HG03045 (cell line): Measurements from ENCODE around the gene KLHL13.
"Not testable (repeated sequence)": the region's sequence is repeated elsewhere in the genome, so short reads cannot be mapped to it uniquely, and the experiment has no call there.

Experiments
- ATAC-seq: cut with Tn5 transposase; IDR thresholded peaks from one replicate; pipeline ENCODE4 v1.9.1; 2021; ENCODE audit warnings: mild to moderate bottlenecking, moderate library complexity; ENCODE audit not compliant: unreplicated experiment

KLHL13 gene

GRCh38 chrX:118116713-118117550 lies at the start of gene KLHL13:
TSS of gene KLHL13 (minus strand) at chrX:118116810. CDS start at chrX:118028473, 88,337 bp downstream.
- no peak for ATAC-seq

DNA sequence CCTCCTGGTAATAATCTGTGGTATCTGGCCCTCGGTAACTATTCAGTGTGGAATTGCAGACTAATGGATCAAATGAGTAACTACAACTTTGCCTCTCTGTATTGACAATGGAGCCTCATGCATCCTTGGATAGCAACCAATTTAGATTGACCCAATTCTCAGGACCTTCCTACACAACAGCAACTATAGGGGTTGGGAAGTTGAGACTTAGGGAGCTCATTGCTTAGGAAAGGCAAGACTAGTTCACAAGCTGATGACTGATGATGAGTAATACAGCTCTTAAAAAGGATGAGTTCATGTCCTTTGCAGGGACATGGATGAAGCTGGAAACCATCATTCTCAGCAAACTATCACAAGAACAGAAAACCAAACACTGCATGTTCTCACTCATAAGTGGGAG lies 47.5 kb upstream of the KLHL13 start:
- no peak for ATAC-seq

GRCh38 chrX:118156953-118157608 lies 40.5 kb upstream of the KLHL13 start:
- no peak for ATAC-seq

DNA sequence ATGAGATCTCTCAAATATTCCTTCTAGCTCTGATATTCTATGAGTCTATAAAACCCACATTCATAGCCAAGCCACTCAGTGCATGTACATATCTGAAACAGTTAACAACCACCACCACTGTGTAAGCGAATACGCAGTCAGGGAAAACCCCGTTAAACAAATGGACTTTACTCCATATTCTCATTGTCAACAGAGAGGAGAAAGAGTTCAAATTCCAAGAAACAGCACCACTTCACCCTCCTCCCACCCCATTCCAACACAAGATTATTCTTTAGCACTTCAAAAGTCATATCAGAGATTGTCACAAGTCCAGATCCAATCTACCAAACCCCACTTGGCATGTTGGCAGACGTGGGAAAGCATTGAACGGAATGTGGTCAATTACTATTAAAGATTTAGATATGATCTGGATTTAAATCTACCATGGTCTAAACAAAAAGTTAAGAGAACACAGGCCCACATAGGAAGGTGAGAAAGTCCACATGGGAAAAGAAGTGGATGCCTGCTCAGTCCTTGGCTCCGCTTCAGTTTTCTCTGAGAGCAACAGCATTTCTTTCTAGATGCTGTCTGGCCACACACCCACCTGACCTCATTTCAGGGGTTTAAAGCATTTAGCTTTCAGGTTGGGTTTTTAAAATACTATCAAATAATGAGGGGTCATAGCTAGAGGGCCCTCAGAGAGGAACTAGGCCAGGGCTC lies 39.8 kb upstream of the KLHL13 start:
- ATAC-seq: no peak

GRCh38 chrX:118153270-118153669 lies 36.7 kb upstream of the KLHL13 start:
- ATAC-seq: no peak

DNA sequence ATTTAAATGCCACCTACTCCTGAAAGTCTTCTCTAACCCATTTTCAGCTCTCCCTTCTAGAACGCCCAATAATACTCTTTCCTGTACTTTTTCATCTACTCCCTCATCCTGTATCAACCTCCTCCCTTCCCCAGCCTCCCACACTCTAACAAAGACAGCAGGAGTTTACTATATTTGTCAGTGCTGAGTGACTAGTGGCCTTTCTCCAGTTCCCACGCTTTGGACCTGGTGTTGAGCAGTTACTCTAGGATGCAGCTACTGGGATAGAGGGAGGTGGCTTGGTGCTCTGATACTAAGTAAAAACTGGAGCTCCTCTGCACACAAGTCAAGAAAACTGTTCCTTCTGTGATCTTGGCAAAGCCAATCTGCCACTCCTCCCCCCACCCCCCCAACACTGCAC lies 36.1 kb upstream of the KLHL13 start:
- ATAC-seq: no peak

DNA sequence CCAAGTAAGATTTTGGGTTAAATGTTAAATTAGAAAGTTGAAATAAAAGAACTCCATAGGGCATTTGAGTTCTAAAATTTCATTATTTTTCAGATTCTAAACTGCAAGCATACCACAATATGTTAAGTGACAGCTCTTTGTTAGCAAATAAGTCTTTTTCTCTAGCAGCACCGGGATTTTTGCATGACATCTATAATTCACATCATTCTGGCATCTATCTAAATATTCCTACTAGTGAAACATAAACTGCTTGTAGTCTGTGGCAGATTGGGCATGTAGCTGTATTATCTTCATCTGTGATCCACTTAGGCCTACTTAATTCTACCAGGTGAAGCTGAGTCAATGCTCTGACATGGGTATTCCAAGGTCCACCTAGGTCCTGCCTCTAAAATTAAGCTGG lies 32.1 kb upstream of the KLHL13 start:
- ATAC-seq: no peak

- not testable (repeated sequence) for ATAC-seq
Observed at GRCh38 chrX:118147771-118148170, 31.2 kb upstream of the KLHL13 start.

- no peak for ATAC-seq
Observed at GRCh38 chrX:118143578-118143977, 27.0 kb upstream of the KLHL13 start.

DNA sequence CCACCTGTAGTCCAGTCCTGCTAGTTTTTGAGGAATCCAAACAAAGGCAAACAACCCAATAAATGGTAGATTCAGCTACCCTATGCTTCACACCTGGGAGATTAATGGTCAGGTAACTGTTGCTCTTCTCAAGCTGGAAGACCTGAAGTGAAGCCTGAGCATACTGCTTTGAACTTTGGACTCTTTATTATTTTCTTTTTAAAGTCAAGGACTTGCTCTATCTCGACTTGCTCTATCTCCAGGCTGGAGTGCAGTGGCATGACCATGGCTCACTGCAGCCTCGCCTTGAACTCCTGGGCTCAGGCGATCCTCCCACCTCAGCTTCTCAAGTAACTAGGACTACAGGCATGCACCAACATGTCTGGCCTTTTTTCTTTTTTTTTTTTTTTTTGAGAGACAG lies 14.7 kb upstream of the KLHL13 start:
- ATAC-seq: no peak

- no peak for ATAC-seq
Observed at GRCh38 chrX:118129681-118130080, 13.1 kb upstream of the KLHL13 start.

DNA sequence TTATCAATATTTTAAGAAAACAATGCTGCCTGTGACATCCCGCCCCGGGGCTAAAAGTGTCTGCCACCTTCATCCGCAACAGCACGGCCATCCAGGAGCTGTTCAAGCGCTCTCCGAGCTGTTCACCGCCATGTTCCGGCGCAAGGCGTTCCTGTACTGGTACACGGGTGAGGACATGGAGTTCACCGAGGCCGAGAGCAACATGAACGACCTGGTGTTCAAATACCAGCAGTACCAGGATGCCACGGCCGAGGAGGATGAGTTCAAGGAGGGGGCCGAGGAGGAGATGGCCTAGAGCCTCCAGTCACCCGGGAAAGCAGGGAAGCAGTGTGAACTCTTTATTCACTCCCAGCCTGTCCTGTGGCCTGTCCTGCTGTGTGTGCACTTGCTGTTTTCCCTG lies 12.1 kb upstream of the KLHL13 start:
- no peak for ATAC-seq

DNA sequence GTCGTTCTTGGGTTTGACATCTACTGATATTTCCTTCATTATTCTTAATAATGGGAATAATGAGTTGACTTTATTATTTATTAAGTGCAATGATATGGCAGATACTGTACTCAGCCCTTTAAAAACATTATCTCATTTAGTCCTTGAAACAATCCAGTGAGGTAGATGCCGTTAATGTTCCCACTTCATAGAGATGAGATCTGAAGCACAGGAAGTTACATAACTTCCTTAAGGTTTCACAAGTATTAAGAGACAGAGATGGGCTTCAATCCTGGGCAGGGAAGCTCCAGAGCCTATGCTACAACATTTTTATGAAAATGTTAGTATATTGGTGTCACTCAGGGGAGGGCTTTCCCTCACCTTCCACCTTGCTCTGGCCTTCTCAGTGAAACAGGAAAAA lies 9.7 kb upstream of the KLHL13 start:
- no peak for ATAC-seq

DNA sequence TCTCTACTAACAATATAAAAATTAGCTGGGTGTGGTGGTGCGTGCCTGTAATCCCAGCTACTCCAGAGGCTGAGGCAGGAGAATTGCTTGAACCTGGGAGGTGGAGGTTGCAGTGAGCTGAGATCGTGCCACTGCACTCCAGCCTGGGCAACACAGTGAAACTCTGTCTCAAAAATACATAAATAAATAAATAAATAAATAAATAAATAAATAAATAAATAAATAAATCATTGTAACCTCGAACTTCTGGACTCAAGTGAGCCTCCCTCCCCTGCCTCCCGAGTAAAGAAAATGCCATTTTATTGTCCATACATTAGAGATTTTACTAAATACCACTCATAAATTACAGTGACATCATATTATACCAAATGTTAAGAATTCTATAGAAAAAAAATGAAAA lies 7.6 kb upstream of the KLHL13 start:
- not testable (repeated sequence) for ATAC-seq

DNA sequence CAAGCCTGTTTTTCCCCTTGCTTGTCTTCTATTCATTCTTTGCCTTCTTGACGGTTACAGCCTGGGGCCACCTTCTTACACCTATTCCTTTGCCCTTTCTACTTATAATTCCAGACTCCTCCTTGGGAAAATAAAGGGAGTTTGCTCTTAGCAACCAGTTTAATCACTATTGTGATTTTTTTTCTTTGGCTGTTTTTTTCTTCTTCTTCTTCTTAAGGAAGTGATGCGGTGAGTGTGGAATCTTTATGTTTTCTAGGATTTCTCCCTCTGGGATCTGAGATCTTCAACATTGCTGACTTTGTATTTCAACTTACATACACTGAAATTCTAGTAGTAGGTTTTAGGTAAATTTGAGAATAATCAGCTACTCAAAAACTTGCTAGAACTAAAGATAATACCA lies 1.1 kb upstream of the KLHL13 start:
- ATAC-seq: no peak

DNA sequence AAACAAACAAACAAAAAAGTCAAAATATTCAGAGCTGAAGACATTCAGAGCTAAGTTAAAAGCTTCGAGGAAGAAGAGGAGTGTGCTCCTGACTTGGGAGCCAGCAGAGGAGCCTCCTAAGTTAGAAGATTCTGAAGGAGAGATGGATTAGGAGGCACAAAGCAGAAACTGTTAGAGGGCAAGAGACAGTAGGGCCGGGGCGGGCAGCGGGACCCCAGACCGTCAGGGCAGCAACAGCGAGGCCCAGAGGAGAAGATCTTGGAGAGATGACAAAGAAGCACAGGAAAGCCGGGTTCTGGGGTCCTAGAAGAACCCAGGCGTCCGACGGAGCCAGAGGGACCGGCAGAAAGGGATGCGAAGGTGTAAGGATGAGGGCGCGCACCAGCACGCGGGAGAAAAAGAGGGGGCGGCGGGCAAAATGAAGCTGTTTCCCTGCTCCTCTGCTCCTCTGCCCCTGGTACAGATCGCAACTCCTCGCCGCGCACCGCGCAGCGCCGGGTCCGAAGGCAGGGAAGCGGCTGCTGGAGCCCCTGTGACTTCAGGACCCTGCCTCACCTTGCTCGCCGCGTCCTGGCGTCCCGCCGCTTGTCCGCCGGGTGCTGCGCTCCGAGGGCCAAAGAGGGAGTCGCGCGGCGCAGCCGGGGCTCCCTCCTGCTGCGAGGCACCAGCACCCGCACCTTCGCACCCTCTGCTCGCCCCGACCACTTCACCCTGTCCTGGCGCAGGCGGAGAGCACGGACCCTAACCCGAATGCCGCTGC lies 477 bp downstream of the KLHL13 start:
- no peak for ATAC-seq

GRCh38 chrX:118114971-118115370 lies 1.6 kb downstream of the KLHL13 start:
- ATAC-seq: no peak

- ATAC-seq: no peak
Observed at GRCh38 chrX:118109065-118109464, 7.5 kb downstream of the KLHL13 start.

GRCh38 chrX:118108304-118108703 lies 8.3 kb downstream of the KLHL13 start:
- ATAC-seq: no peak

DNA sequence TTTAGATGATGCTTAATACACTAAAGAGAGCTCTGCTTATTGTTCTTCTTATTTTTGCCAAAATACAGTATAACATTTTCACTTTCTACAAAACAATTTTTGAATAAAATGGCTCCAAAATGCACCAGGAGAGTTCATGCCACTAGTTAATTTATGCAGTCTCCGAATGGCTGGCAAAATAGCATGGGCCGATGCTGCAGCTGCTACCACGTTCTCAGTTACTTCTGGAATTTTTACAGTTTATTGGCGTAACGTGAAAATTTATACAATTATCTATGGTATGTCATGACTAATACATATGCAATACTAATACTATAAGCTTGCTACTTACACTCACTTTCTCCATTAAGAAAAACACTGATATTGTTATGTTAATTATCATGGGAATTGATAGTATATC lies 16.5 kb downstream of the KLHL13 start:
- no peak for ATAC-seq

DNA sequence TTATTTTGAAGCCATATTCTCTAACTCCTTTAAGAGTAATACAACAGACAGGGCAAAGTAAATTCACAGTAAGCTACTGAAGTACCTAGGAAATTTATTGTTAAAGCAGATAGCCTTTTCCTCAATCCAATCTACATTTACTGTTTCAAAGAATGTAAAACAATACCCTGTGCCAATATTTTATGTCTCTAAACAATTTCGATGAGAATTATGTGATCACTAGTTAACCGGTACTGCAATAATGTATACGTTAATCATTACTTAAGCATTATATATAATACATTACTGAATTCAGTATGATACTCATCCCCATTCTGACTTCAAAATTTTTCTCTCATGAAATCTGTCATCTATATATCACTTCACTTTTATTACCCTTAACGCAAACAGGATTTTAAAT lies 28.5 kb downstream of the KLHL13 start:
- ATAC-seq: no peak
